ENCODE results near the gene SORBS1.

GRCh38 chr10:95482501-95483233 lies 78.5 kb downstream of the SORBS1 start:
- no peak for TF ChIP-seq CTCF (conservative IDR thresholded peaks at IDR 0.05; ENCODE audit: low read length)
- no peak for TF ChIP-seq EZH2phosphoT487 (IDR thresholded peaks at IDR 0.05; ENCODE audit: borderline replicate concordance, low read depth, low read length)
